ENCODE results near the gene NRXN3. TPM values are rescaled to one million over a fixed set of nuclear protein-coding genes. Genes with fewer than 3 reads are reported as not detected.

NRXN3 gene
- total RNA-seq, 1 experiment from 2014 or later: 0.59 TPM

DNA sequence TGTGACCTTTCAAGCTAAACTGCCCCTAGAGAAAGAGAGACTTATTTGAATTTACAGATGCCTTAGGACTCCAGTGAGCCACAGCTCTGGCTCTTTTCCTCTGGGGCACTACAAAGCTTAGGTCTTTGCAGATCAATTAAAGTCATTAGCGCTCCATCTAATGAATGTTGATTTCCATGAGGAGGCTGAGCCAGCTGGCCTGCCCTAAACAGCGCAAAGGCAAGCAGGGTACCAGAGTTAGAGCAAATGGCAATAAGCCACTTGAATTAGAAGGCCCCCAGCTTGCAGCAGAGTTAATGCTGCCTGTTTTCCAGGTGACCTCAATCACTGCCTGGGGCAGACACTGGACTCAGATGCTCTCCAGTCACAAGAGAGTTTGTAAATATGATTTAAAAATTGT is 1345.8 kb downstream of the NRXN3 start:
- no peak for DNase-seq (ENCODE audit: low spot score)

DNA sequence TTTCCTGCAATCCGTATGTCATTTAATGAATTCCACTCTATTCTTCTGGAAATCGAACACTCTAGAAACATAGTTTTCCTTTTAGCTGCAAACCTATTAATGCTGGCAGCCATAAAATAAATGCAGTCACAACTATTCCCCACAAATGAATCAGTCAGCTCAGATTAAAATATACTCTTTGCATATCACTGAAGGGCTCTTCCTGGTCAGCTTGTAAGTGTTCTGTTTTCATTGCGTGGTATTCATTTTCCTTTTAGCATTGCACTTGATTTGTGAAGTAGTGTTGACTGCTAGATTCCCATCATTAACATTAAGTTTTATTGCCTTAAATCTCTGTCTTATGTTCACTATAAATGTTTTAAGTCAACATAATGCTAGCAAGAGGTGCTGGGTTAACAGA is 1355.2 kb downstream of the NRXN3 start:
- no peak for DNase-seq (ENCODE audit: low spot score)

DNA sequence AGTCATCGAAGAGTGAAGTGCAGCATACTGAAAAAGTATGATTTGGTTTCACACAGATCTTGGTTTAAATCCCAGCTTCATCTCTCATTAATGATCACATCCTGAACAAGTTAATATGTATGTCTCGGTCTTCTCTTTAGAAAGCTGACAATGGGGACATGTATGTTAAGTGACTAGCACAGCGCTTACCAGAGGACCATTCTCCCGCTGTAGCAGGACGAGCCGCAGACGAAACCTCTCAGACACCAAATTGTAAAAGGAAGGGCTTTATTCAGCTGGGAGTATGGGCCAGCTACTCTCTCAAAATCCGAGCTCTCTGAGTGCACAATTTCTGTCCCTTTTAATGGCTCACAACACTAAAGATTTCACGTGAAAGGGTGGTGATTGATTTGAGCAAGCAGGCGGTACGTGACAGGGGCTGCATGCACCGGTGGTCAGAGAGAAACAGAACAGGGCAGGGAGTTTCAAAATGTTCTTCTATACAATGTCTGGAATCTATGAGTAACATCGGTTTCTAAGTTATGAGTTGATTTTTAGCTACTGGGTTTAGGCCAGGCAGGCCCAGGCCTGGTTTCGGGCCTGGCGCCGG is 1358.7 kb downstream of the NRXN3 start:
- DNase-seq (ENCODE audit: low spot score): no peak

DNA sequence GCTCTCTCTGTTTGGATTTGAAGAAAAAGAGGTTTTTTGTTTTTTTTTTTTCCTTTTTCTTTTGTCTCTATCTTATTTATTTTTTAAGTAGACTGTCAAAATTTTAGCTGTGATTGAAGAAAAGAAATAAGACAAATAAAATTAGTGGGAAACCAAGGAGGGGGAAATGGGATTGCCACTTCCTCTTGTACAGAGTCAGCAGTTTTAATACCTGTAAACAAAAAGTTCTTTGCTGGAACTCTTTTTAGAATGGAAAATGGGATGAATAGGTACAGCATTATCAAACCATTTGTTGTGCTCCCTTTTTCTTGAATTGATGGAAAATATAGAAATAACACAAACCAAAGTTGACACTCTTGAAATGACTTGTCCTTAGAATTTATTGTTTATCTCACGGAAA is 1360.4 kb downstream of the NRXN3 start:
- no peak for DNase-seq (ENCODE audit: low spot score)

DNA sequence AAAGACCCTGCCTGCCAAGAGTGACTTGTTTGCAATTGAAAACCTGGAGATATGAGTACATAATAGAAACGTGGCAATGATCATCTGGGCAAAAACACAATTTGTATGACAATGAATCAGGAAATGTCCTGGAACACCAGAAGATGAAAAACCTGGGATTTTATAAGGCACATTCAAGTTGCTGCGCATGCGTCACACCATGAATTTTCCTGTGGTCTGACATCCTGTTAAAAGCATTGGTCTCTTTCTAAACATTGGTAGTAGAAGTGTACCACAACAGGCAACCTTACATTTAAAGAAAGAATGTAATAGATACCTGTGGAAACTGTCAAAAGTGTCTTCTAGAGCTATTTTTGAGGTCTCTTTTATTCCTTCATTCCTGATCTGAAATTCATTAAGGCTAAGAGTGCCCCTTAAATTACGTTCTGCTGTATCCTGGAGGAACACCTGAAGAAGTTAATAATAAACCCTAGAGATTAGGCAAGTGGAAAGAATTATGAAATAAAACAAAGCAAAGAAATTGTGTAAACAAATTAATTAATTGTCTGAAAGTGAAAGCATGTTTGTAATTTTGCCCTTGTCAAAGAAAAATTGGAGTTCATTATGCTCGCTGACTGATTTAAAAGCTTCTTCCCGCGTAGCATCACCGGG is 1364.7 kb downstream of the NRXN3 start:
- no peak for DNase-seq (ENCODE audit: low spot score)

DNA sequence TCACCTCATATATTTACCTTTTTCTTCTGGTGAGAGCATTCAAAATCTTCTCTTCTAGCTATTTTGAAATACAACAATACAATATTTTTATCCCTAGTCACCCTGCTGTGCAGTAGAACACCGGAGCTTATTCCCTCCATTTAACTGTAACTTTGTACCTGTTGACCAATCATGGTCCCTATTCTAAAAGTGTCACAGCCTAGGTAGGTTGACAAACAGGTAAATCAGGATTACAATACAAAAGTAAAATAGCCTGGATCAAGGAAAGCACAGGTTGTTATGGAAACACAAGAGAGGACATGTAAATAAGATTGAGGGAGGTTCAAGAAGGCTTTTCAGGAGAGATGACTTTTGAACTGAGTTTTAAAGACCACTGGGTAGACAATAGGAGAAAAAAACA is 1370.2 kb downstream of the NRXN3 start:
- no peak for DNase-seq (ENCODE audit: low spot score)

DNA sequence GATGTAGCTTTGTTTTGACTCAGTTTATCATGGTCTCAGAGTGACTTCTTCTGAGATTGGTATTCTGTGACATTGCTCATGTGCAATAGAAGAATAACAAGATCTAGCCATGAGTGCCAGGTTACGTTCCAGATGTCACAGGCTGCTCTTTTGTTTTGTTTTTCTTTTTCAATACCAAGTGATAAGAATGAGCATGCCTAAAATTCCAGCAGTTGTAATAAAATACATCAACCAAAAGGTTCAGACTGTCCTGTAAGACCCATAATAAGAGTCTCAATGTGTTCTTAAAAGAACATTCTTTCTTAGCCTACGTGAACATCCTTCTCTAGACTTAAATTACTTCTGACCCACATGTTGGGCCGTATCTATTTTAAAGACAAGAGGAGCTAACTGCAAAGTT is 1371.9 kb downstream of the NRXN3 start:
- DNase-seq (ENCODE audit: low spot score): no peak

DNA sequence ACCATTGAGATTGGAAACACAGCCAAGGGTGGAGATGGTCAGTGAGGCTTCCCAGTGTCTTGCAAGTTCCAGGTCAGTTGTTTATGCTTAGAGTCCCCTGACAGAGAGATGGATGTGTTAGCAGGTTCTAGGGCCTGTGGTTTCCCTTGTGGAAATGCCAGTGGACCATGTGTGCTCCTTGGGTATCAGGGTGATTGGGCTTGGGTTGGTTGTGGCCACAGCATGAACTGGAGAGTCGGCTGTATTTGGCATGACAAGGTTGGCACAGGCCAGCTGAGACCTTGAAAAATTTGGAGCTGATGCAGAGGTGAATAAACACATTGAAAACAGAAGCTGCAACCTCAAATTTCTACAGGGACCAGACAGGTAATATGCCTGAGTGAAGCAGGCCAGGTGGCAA is 1373.2 kb downstream of the NRXN3 start:
- DNase-seq (ENCODE audit: low spot score): no peak

DNA sequence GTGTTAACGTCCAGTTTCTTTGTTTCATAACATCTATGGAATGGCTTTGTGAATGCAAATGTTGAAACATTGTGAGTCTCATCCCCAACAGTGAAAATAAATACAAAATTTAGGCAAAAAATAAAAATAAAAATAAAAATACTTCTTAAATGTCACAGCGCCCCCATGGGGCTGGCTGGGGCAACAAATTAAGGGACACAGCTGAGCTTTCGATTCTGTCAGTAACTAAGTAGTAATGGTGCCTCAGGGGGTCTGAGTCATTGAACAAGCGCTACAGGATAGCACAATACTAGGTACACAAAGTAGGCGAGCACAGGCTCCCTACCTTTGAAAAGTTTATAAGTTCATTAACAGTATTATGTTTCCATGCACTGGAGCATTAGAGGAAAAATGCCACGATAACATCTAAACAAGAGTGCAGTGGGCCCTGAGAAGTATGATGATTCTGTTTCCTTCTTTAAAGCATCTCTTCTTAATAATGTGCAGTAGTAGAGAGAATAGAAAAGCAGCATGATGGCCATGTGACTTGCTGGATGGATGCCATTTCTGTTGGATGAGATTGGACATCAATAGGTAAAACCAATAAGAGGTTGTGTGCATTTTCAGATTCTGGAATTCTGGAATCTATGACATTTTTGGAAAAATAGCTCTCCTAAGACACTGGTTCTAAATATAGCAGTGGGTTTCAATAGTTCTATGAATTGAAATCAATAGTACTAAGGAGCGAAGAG is 1374.0 kb downstream of the NRXN3 start:
- peak; percentile 2 for DNase-seq (ENCODE audit: low spot score)

DNA sequence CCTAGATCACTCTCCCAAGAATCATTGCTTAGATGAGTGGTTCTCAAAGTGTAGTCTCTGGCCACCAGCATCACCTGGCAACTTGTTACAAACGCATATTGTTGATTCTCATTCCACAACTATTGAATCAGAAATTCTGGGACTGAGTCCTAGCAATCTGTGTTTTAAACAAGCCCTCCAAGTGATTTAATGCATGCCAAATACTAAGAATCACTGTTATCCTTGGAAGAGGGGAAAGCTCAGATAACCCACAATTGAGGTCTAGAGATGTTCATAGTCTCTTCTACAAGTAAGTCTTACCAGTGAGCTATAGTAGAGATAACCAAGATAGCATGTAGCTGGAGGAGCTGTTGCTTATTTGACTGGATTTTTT is 1374.5 kb downstream of the NRXN3 start:
- no peak for DNase-seq (ENCODE audit: low spot score)

DNA sequence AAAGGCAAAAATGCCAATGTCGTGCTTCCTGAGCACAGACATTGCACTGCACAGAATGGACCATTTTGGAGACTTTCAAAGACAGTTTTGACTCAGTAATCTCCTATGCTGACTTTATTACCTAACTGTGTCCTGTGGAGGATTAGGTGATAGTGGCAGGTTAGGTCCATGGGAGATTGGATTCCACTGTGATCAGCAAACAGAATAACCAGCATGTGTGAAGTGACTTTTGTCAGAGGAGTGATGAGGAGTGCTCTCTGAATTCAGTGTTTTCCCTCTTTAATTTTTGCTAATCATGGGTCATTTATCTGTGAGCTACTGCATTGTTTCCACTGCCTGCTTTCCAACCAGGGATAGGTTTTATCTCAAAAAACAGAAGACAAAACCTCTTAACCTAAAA is 1378.7 kb downstream of the NRXN3 start:
- DNase-seq (ENCODE audit: low spot score): no peak

DNA sequence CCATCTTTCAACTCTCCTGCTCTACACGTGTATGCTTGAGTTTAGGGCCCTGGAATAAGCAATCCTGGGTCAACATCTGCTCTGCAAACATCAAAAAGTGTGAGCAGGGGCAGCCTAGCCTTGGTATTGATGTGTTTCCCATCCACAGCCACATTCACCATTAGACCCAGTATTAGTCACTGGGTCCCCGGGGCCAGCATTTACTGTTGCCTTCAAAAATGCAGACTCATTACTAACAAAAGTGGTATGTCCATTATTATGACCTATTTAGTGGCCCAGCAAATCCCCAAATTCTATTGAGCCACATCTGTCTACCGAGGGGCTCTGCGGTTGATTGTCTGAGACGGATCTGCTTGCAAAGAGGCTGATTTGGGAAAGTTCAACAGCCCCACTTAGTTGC is 1379.3 kb downstream of the NRXN3 start:
- DNase-seq (ENCODE audit: low spot score): no peak

DNA sequence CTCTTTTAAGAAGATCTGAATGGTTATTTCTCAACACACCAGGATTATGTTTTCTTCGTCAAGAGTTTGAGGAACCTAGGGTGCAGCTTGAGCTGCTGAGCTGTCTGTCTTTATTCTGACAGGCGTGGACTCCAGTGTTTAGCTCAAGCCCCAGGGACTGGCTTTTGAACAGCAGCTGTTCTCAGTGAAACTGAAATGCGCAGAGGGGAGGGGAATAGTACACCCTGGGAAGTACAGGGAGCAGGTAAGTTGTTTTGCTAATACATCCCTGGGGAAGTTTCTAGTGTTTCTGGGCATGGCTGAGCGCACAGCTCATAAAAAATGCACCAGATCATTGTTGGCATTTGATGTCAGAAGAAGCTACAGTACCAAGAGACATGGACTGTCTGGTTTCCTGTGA is 1381.3 kb downstream of the NRXN3 start:
- no peak for DNase-seq (ENCODE audit: low spot score)

DNA sequence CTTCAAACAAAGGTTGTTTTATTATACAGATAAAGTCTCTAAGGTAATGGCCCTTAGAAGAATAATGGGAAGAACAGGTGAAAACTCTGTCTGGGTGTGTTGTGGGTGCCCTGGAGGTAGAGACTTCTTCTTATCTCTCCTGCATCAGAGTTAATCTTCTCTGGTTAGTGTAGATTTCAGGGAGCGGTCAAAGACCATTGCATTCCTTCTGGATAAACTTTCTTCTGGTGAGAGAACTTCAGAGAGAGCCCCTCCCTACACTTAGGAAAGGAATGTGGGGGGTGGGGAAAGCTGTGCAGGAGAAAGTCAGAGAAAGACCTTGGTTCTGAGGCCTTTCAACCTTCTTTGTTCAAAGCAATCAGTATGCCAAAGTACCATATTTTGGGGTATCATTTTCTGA is 1382.6 kb downstream of the NRXN3 start:
- DNase-seq (ENCODE audit: low spot score): no peak

DNA sequence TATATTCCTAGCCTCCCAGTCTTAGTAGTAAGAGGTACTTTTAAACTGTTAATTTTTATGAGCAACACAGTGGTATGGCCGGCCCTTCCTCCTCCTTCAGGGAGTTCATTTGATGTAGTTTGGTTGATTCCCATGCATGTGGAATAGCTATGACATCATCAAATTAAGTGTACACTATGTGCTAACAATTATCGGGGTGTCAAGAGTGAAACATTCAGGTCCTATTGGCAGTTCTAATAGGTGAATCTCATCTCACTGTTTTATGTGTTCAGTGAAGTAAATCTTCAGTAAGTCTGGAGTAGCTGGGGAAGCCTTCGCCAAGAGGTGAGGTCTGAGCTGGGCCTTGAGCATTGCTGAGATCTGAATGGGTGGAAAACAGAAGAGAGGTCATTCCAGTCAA is 1384.6 kb downstream of the NRXN3 start:
- no peak for DNase-seq (ENCODE audit: low spot score)

DNA sequence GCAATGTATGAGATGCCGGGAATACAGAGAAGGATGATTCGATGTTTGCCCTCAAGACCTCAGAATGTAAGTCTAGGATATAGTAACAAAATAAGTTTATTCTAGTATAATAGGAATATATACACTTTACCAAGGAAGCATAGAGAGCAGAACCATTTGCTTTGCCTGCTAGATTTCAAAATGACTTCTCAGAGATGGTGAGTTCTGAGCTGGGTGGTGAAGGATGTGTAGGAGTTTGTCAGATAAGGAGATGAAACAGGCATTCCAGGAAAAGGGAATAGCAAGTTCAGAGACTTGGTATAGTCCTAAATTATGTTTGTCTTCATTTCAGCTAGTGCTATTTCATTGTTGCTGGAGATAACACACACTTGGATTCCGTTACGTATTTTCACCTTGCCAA is 1385.3 kb downstream of the NRXN3 start:
- DNase-seq (ENCODE audit: low spot score): no peak

DNA sequence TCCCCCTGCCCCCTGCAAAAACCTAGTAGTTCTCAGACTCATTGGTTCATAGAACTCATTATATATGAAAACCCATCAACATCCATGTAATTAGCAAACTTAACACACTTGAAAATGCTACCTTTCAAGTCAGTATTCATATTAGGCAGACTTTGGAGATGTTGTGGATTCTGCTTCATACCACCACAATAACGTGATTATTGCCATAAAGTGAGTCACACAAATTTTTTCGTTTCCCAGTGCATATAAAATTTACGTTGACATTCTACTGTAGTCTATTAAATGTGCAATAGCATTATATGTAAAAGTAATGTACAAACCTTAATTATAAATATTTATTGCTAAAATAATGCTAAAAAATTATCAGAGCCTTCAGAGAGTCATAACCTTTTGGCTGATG is 1387.1 kb downstream of the NRXN3 start:
- DNase-seq (ENCODE audit: low spot score): no peak

DNA sequence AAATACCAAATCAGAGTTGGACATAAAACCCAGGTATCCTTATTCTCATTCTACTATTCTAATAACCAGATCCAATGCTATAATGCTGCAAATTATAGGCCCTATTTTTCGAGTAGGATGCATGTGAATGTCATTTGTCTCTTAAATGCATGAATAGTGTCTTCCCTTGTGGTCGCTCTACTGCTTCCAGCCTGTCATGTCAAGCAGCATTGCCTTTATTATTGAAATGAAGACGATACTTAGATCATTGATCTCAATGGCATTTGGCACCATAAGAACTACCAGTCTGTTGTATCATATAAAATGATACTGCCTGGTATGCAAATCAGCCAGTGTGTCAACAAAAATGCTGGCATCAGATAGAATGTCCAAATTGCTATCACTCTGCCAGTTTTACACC is 1392.0 kb downstream of the NRXN3 start:
- DNase-seq (ENCODE audit: low spot score): no peak

DNA sequence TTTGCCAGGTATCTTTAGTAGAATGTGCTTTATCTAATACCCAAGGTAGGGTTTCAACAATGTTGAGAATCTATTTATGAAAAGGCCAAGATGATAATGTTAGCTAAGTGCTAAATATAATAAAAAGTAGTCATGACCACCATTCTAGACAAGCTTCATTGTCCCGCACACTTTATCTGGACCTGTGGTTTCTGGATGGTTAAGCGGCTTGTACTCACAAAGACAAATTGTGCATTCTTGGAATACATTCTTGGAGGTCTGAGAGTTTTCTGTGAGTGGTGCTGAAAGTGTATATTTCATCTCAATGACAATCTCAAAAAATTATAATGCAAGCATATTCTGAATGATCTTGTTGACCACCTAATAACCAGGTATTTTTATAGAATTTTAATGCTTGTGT is 1394.2 kb downstream of the NRXN3 start:
- DNase-seq (ENCODE audit: low spot score): no peak

DNA sequence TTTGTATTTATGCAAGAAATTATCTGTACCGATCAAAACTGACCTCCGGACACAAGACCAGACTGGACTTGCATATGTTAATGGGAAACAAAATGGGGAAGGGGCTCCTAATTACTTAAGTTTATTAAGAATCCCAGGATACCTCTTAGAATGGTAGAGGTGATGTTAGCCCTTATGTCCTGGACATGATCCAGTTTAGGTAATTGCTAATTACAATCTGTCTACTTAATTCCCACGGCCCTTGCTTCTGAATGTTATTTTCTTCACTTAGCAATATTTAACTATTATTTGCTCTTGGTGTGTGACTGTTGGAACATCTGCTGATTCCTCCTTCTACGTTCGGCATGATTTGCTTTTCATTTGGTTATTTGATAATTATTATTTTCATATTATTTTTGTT is 1397.1 kb downstream of the NRXN3 start:
- no peak for DNase-seq (ENCODE audit: low spot score)

DNA sequence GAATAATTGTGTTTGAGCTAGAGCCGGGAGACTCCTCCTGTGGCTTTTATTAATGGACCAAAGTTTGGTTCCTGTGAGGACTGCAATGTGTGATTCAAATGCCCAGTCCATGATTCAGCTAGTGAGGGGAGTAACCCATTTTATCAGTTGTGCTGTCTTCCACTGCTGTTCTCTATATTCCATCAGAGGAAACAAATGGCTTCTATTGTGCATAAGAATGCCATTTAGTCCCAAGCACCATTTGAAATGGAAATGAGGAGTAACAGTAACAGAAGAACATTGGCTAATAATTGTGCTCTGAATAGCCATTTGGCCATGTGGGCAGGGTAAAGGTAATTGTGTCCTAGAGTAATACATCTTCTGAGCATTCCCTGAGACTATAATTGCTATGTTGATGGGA is 1398.4 kb downstream of the NRXN3 start:
- DNase-seq (ENCODE audit: low spot score): no peak

DNA sequence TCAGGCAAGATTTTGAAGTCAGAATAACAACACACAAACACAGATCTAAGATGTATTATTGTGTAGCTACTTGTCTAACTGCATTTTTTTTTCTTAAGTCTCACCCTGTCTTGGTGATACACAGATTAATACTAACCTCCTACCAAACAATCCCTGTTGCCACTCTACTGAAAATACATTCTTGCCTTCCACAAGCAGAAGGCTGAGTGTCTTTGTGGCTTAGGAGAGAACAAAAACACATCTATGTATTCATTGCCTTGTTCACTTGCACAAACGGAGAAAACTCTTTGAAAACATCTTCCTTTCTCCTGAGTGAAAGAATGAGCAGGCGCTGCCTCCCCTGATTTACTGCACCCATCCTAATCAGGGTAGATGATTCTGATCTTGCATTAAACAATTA is 1398.9 kb downstream of the NRXN3 start:
- DNase-seq (ENCODE audit: low spot score): no peak

DNA sequence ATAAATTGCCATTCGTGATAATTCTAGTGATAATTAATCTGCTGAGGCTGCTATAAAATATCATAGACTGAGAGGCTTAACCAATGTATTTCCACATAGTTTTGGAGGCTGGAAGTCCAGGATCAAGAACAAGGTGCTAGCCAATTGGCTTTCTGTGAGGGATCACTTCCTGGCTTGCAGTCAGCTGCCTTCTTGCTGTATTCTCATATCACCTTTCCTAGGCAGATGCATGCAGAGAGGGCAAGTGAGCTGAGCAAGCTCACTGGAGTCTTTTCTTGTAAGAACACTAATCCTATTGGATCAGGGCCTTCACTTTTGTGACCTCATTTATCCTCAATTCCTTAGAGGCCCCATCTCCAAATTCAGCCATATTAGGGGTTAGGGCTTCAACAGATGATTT is 1400.5 kb downstream of the NRXN3 start:
- no peak for DNase-seq (ENCODE audit: low spot score)

DNA sequence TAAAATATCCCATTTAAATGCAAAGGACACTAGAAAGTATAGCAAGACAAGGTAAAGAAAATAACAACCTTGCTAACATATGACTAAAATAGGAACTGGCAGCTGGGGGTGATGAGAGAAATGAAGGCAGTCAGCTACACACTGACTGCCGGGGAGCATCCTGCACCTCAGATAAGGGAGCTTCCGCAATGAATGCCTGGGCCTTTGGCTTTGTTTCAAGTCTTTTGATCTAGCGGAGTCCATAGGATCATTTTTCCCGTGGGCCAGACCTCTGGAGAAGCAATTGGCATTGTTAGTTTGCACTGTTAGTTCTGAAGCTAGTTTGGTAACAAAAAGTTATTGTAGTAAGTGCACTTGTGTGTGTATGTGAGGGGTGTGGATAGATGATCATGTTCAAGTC is 1401.2 kb downstream of the NRXN3 start:
- no peak for DNase-seq (ENCODE audit: low spot score)

All from A172 (cell line).